H1 (cell line): Measurements from ENCODE around the gene NNMT. TPM values are rescaled to one million over a fixed set of nuclear protein-coding genes. Genes with fewer than 3 reads are reported as not detected.

Experiments
- CTCF ChIA-PET: fragments of 300-600 bp; sonication (Branson Sonifier 250); formaldehyde crosslinking; loops from one replicate; lab custom pipeline; 2021; ENCODE audit not compliant: partially characterized antibody; lab: Charles Lee
- POLR2A ChIA-PET: fragments of 300-600 bp; sonication (Branson Sonifier 250); formaldehyde crosslinking; loops from one replicate; lab custom pipeline; 2021; ENCODE audit warnings: inconsistent platforms; ENCODE audit not compliant: partially characterized antibody; lab: Charles Lee
- DNase-seq, 2 experiments: peaks; one replicate each; pipeline versions ENCODE4 v3.0.0 to v3.0.0-alpha.2; 2010 to 2022; ENCODE audit warnings: low spot score in 2 of 2, low read depth in 1 of 2, mixed read lengths in 1 of 2
- FAIRE-seq: peaks from 2 replicates; lab custom pipeline; 2011; peaks lifted over from hg19 to GRCh38; lab: Jason Lieb, UNC
- H2AFZ ChIP-seq: 2 replicates; pipeline ENCODE4 v1.8.1; 2012; ENCODE audit warnings: low read length, inconsistent platforms
- H2AK5ac ChIP-seq: 2 replicates; pipeline ENCODE4 v1.6.1; 2013; ENCODE audit warnings: low read depth, low read length
- H2BK120ac ChIP-seq: replicated peaks from 2 replicates; pipeline ENCODE3; 2013; ENCODE audit warnings: low read depth, low read length, inconsistent platforms
- H2BK12ac ChIP-seq: 2 replicates; pipeline ENCODE4 v1.6.1; 2013; ENCODE audit warnings: low read depth, low read length
- H2BK15ac ChIP-seq: 2 replicates; pipeline ENCODE4 v1.6.1; 2013; ENCODE audit warnings: low read length
- H2BK20ac ChIP-seq: 2 replicates; pipeline ENCODE4 v1.6.1; 2013; ENCODE audit warnings: low read length
- H2BK5ac ChIP-seq: 2 replicates; pipeline ENCODE4 v1.6.1; 2013; ENCODE audit warnings: low read depth, low read length
- H3K14ac ChIP-seq: 2 replicates; pipeline ENCODE4 v1.6.1; 2013; ENCODE audit warnings: inconsistent platforms; ENCODE audit not compliant: insufficient read length
- H3K18ac ChIP-seq: 2 replicates; pipeline ENCODE4 v1.6.1; 2013; ENCODE audit warnings: low read length; ENCODE audit errors: extremely low read depth
- H3K23ac ChIP-seq: 2 replicates; pipeline ENCODE4 v1.6.1; 2013; ENCODE audit warnings: inconsistent platforms; ENCODE audit not compliant: insufficient read length
- H3K23me2 ChIP-seq: 2 replicates; pipeline ENCODE4 v1.6.1; 2013; ENCODE audit warnings: low read depth, low read length
- H3K27ac ChIP-seq: 2 replicates; pipeline ENCODE4 v1.6.1; 2011; ENCODE audit warnings: low read depth, low read length, inconsistent platforms
- H3K27me3 ChIP-seq, 4 experiments: replicated peaks in 1 of 4; 1 replicate in 1 of 4; 2 replicates in 3 of 4; pipeline versions ENCODE4 v1.6.1 to v1.8.1; 2011 to 2013; ENCODE audit warnings: low read length in 3 of 4, mild to moderate bottlenecking in 3 of 4, inconsistent platforms in 2 of 4, mixed read lengths in 2 of 4, moderate library complexity in 1 of 4; ENCODE audit not compliant: control insufficient read depth in 3 of 4, insufficient read depth in 3 of 4; ENCODE audit errors: extremely low read depth in 1 of 4
- H3K36me3 ChIP-seq, 4 experiments: 2 replicates each; pipeline versions ENCODE4 v1.6.1 to v1.8.1; 2011 to 2013; ENCODE audit warnings: mild to moderate bottlenecking in 4 of 4, low read length in 3 of 4, moderate library complexity in 2 of 4, control low read depth in 1 of 4, inconsistent platforms in 1 of 4; ENCODE audit not compliant: insufficient read depth in 4 of 4, control insufficient read depth in 2 of 4
- H3K4ac ChIP-seq: replicated peaks from 2 replicates; pipeline ENCODE3; 2013; ENCODE audit warnings: low read length, low read depth, mixed read lengths, inconsistent platforms; ENCODE audit not compliant: insufficient read length
- H3K4me1 ChIP-seq, 4 experiments: replicated peaks in 1 of 4; 1 replicate in 1 of 4; 2 replicates in 3 of 4; pipeline versions ENCODE4 v1.6.1 to v1.8.1; 2011 to 2013; ENCODE audit warnings: low read length in 3 of 4, inconsistent platforms in 2 of 4, mixed read lengths in 1 of 4; ENCODE audit not compliant: insufficient read depth in 4 of 4, control insufficient read depth in 3 of 4
- H3K4me2 ChIP-seq, 2 experiments: 2 replicates each; pipeline versions ENCODE4 v1.6.1 to v1.8.1; 2011 to 2013; ENCODE audit warnings: low read depth in 2 of 2, low read length in 2 of 2, control low read depth in 1 of 2, inconsistent platforms in 1 of 2, mild to moderate bottlenecking in 1 of 2; ENCODE audit not compliant: insufficient read depth in 1 of 2
- H3K4me3 ChIP-seq, 4 experiments: fragments of 200-600, 300-600 bp in 1 of 4; sonication (generic), shearing (Covaris generic), sonication (Bioruptor Twin) in 1 of 4; 2 replicates each; pipeline versions ENCODE4 v1.5.1 to v1.8.1; 2011 to 2016; ENCODE audit warnings: low read length in 4 of 4, low read depth in 3 of 4, control low read depth in 2 of 4, inconsistent platforms in 2 of 4, mild to moderate bottlenecking in 2 of 4, mixed read lengths in 1 of 4, moderate library complexity in 1 of 4; ENCODE audit not compliant: insufficient read depth in 2 of 4; ENCODE audit errors: extremely low read depth in 1 of 4
- H3K56ac ChIP-seq: replicated peaks from 2 replicates; pipeline ENCODE3; 2013; ENCODE audit warnings: low read depth, mild to moderate bottlenecking, mixed read lengths, low read length, inconsistent platforms; ENCODE audit not compliant: insufficient read length
- H3K79me1 ChIP-seq: 2 replicates; pipeline ENCODE4 v1.6.1; 2013; ENCODE audit warnings: low read depth, low read length, control low read depth
- H3K79me2 ChIP-seq, 2 experiments: 2 replicates each; pipeline versions ENCODE4 v1.6.1 to v1.8.1; 2012 to 2013; ENCODE audit warnings: low read length in 2 of 2, mild to moderate bottlenecking in 2 of 2, inconsistent platforms in 1 of 2; ENCODE audit not compliant: insufficient read depth in 2 of 2, control insufficient read depth in 1 of 2
- H3K9ac ChIP-seq, 4 experiments: replicated peaks in 1 of 4; 1 replicate in 1 of 4; 2 replicates in 3 of 4; pipeline versions ENCODE4 v1.6.1 to v1.8.1; 2011 to 2013; ENCODE audit warnings: low read depth in 3 of 4, low read length in 3 of 4, control low read depth in 2 of 4, mild to moderate bottlenecking in 2 of 4, moderate library complexity in 2 of 4, inconsistent platforms in 1 of 4; ENCODE audit errors: extremely low read depth in 1 of 4
- H3K9me3 ChIP-seq, 2 experiments: 2 replicates each; pipeline versions ENCODE4 v1.6.1 to v1.8.1; 2012 to 2013; ENCODE audit warnings: mild to moderate bottlenecking in 2 of 2, moderate library complexity in 2 of 2, control low read depth in 1 of 2, inconsistent platforms in 1 of 2, low read depth in 1 of 2, low read length in 1 of 2, mixed read lengths in 1 of 2; ENCODE audit not compliant: insufficient read depth in 2 of 2
- H4K20me1 ChIP-seq, 2 experiments: replicated peaks in 1 of 2; 2 replicates each; pipeline versions ENCODE3 to v1.8.1; 2011 to 2013; ENCODE audit warnings: inconsistent platforms in 2 of 2, low read length in 2 of 2, mild to moderate bottlenecking in 1 of 2; ENCODE audit not compliant: insufficient read depth in 2 of 2, control insufficient read depth in 1 of 2
- H4K5ac ChIP-seq: 2 replicates; pipeline ENCODE4 v1.6.1; 2013; ENCODE audit warnings: low read length, low read depth, mixed read lengths, inconsistent platforms; ENCODE audit not compliant: insufficient read length
- H4K8ac ChIP-seq: 2 replicates; pipeline ENCODE4 v1.8.0; 2013; ENCODE audit warnings: mild to moderate bottlenecking, moderate library complexity, low read length, inconsistent platforms; ENCODE audit not compliant: insufficient read depth; ENCODE audit errors: extremely low read depth
- H4K91ac ChIP-seq: replicated peaks from 2 replicates; pipeline ENCODE3; 2013; ENCODE audit warnings: low read length, mixed read lengths, inconsistent platforms; ENCODE audit not compliant: insufficient read length
- GTF2F1 ChIP-seq: IDR thresholded peaks from 2 replicates; pipeline ENCODE4 v1.6.1; 2012; ENCODE audit warnings: low read depth, low read length, improper control_type of control experiment, borderline replicate concordance
- KDM1A ChIP-seq: fragments of 200-600, 300-600 bp; sonication (generic); IDR thresholded peaks from 2 replicates; pipeline ENCODE4 v1.7.1; 2016; ENCODE audit warnings: mild to moderate bottlenecking, low read length, borderline replicate concordance
- RBBP5 ChIP-seq: IDR thresholded peaks from 2 replicates; pipeline ENCODE4 v1.7.1; 2012; ENCODE audit warnings: low read depth, mild to moderate bottlenecking, inconsistent platforms, low read length, moderate library complexity, borderline replicate concordance
- RNF2 ChIP-seq: fragments of 200-900, 300-1000 bp; sonication (generic); IDR thresholded peaks from 2 replicates; pipeline ENCODE4 v1.7.1; 2016; ENCODE audit warnings: borderline replicate concordance, low read depth, mild to moderate bottlenecking, antibody characterized with exemption, low read length; ENCODE audit not compliant: poor library complexity, severe bottlenecking; ENCODE audit errors: missing control alignments
- SIN3A ChIP-seq, 2 experiments: IDR thresholded peaks in 1 of 2; conservative IDR thresholded peaks in 1 of 2; 2 replicates each; pipeline ENCODE4 v1.6.1; 2011 to 2012; ENCODE audit warnings: low read length in 2 of 2, improper control_type of control experiment in 1 of 2, low read depth in 1 of 2, mild to moderate bottlenecking in 1 of 2
- WGBS, 2 experiments: shearing (Covaris generic) in 1 of 2; methylation state at CpG; one replicate each; pipeline versions ENCODE4 v1.1.6 to v1.1.7; 2013 to 2015; ENCODE audit warnings: low lambda C conversion rate in 2 of 2, mixed read lengths in 2 of 2, inconsistent platforms in 1 of 2, low coverage in 1 of 2, missing lambda C conversion rate in 1 of 2; ENCODE audit not compliant: insufficient replicate concordance in 2 of 2, insufficient coverage in 1 of 2, insufficient read length in 1 of 2; ENCODE audit errors: extremely low coverage in 1 of 2, missing lambda C conversion rate in 1 of 2; 5-methylcytosine and 5-hydroxymethylcytosine counted together
- polyA plus RNA-seq, 7 experiments: library from polyadenylated mRNA; depleted of rRNA in 3 of 7; stranded (reverse) in 5 of 7; unstranded in 2 of 7; fragments of >200 nt in 5 of 7; fragments of 200-250 nt in 2 of 7; gene quantifications; 1 replicate in 5 of 7; 2 replicates in 1 of 7; 4 replicates in 1 of 7; pipeline versions ENCODE4 v1.2.1 to v1.2.3, GENCODE V29; 2011 to 2013; ENCODE audit warnings: missing spikeins in 2 of 7, mixed read lengths in 2 of 7
- total RNA-seq: library from RNA; stranded (reverse); fragmentation: NEBNext Ultra II Directional; extraction: Animal tissue kit (Norgen Biotek cat#: 25700); gene quantifications from 2 replicates; pipeline ENCODE4 v1.2.1, GENCODE V29; 2021

The NNMT gene
- total and polyA plus RNA-seq, 2 of the 8 experiments (the other 6 are each of a cell fraction or from before 2014, with no cell fraction given), result not detected

GRCh38 chr11:114345575-114346222 lies 49.5 kb downstream of the NNMT start:
- no peak for DNase-seq
- no peak overlapping the region for H3K4me2 ChIP-seq
- H3K18ac ChIP-seq, result no peak overlapping the region
- peaks cover 7% of the 10 kb centered on the region in 2 experiments; a peak in 3 of 4 replicates for H3K9me3 ChIP-seq
- peaks cover 0 to 2% (median 0%) of the 10 kb centered on the region in 4 experiments; a peak in 1 of 7 replicates for H3K4me1 ChIP-seq
- no peak overlapping the region for H3K4me3 ChIP-seq
- no peak overlapping the region for H3K27ac ChIP-seq
- H4K8ac ChIP-seq, result no peak overlapping the region
- no peak overlapping the region for H3K23ac ChIP-seq
- POLR2A ChIA-PET, result no interaction called here
- H3K14ac ChIP-seq, result no peak overlapping the region
- H2AFZ ChIP-seq, result no peak overlapping the region
- CTCF ChIA-PET, result interaction anchor here (1.2 to 2.1 kb wide), 2 partner anchors 13 to 35 kb away, joined by 3 to 5 read pairs; no protein-coding TSS in a partner anchor
- no peak overlapping the region for H2BK15ac ChIP-seq
- WGBS, 2 experiments, result 78% methylated on average over 3 of the region's 3 CpGs; no CpG with 5 or more reads in 1 of the 2 experiments
- H4K91ac ChIP-seq, result no peak overlapping the region
- H3K27me3 ChIP-seq, result no peaks in the 10 kb centered on the region
- no peaks in the 10 kb centered on the region for H3K36me3 ChIP-seq
- H3K56ac ChIP-seq, result no peak overlapping the region
- H2BK5ac ChIP-seq, result no peak overlapping the region
- no peaks in the 10 kb centered on the region for H3K79me2 ChIP-seq
- no peak overlapping the region for H4K5ac ChIP-seq
- FAIRE-seq, result no peak
- H4K20me1 ChIP-seq, result no peaks in the 10 kb centered on the region
- no peak overlapping the region for H2BK20ac ChIP-seq
- H3K9ac ChIP-seq, result no peak overlapping the region
- H3K79me1 ChIP-seq, result no peaks in the 10 kb centered on the region
- H2BK12ac ChIP-seq, result no peak overlapping the region
- H2BK120ac ChIP-seq, result no peak overlapping the region
- TF ChIP-seq GTF2F1, result no peak
- TF ChIP-seq KDM1A, result no peak
- TF ChIP-seq RNF2, result no peak
- no peak for TF ChIP-seq SIN3A (conservative IDR thresholded peaks at IDR 0.05 in 1 of 2, IDR thresholded peaks at IDR 0.05 in 1 of 2; ENCODE audit: low read depth in 1 of 2, low read length in 2 of 2)
- no peak for TF ChIP-seq RBBP5
- TF ChIP-seq, all 59 proteins: peak for 0
- Histone ChIP-seq H3K23me2 (no peaks in the 10 kb centered on the region), H3K4ac (no peak overlapping the region), H2AK5ac (no peak overlapping the region)
